Fibroblast of lung (primary cell): Measurements from ENCODE around the gene PID1. TPM values are rescaled to one million over a fixed set of nuclear protein-coding genes. Genes with fewer than 3 reads are reported as not detected.

Source experiments
- DNase-seq, 2 donors: peaks; one replicate each; pipeline versions ENCODE4 v3.0.0 to v3.0.0-alpha.2; 2010; ENCODE audit warnings: low read depth in 2 of 2
- H2AFZ ChIP-seq: 2 replicates; pipeline ENCODE4 v1.5.1; 2012; ENCODE audit warnings: low read length, control low read depth, inconsistent platforms
- H3K27ac ChIP-seq: 2 replicates; pipeline ENCODE4 v1.5.1; 2011; ENCODE audit warnings: low read length, control low read depth; ENCODE audit not compliant: insufficient read depth
- H3K27me3 ChIP-seq: 2 replicates; pipeline ENCODE4 v1.5.1; 2011; ENCODE audit warnings: mild to moderate bottlenecking, low read length; ENCODE audit not compliant: control insufficient read depth, insufficient read depth
- H3K36me3 ChIP-seq: 2 replicates; pipeline ENCODE4 v1.5.1; 2011; ENCODE audit warnings: low read length; ENCODE audit not compliant: control insufficient read depth, insufficient read depth
- H3K4me1 ChIP-seq: 2 replicates; pipeline ENCODE4 v1.5.1; 2011; ENCODE audit warnings: low read length; ENCODE audit not compliant: control insufficient read depth, insufficient read depth; ENCODE audit errors: extremely low read depth
- H3K4me2 ChIP-seq: 2 replicates; pipeline ENCODE4 v1.5.1; 2011; ENCODE audit warnings: low read length, control low read depth; ENCODE audit not compliant: insufficient read depth; ENCODE audit errors: extremely low read depth
- H3K4me3 ChIP-seq, 4 experiments: fragments of 200-600 bp in 1 of 4; sonication (generic) in 1 of 4; replicated peaks in 1 of 4; 2 replicates each; pipeline ENCODE4 v1.5.1; 2011 to 2016; ENCODE audit warnings: low read length in 4 of 4, low read depth in 3 of 4, mild to moderate bottlenecking in 3 of 4, control low read depth in 2 of 4, inconsistent platforms in 1 of 4, mixed read lengths in 1 of 4; ENCODE audit not compliant: insufficient read depth in 1 of 4; ENCODE audit errors: control extremely low read depth in 1 of 4
- H3K79me2 ChIP-seq: 2 replicates; pipeline ENCODE4 v1.5.1; 2012; ENCODE audit warnings: mild to moderate bottlenecking, low read length, inconsistent platforms; ENCODE audit not compliant: control insufficient read depth, insufficient read depth
- H3K9ac ChIP-seq: 2 replicates; pipeline ENCODE4 v1.5.1; 2011; ENCODE audit warnings: mild to moderate bottlenecking, low read length, control low read depth; ENCODE audit not compliant: insufficient read depth
- H3K9me3 ChIP-seq: 2 replicates; pipeline ENCODE4 v1.5.1; 2012; ENCODE audit warnings: low read depth, low read length; ENCODE audit not compliant: control insufficient read depth, insufficient read depth
- H4K20me1 ChIP-seq: 2 replicates; pipeline ENCODE4 v1.5.1; 2011; ENCODE audit warnings: low read length; ENCODE audit not compliant: control insufficient read depth, insufficient read depth; ENCODE audit errors: extremely low read depth
- CTCF ChIP-seq, 2 donors: IDR thresholded peaks in 1 of 2; conservative IDR thresholded peaks in 1 of 2; 1 replicate in 1 of 2; 2 replicates in 1 of 2; pipeline ENCODE4 v1.5.1; 2011 to 2012; ENCODE audit warnings: low read length in 2 of 2, control low read depth in 1 of 2, inconsistent platforms in 1 of 2, low read depth in 1 of 2, mild to moderate bottlenecking in 1 of 2
- EZH2 ChIP-seq: IDR thresholded peaks from 2 replicates; pipeline ENCODE4 v1.5.1; 2012; ENCODE audit warnings: low read length, control low read depth, mild to moderate bottlenecking; ENCODE audit errors: missing control alignments
- polyA plus RNA-seq, 2 donors: library from polyadenylated mRNA; depleted of rRNA in 1 of 2; stranded (reverse) in 1 of 2; unstranded in 1 of 2; fragments of >200 nt; gene quantifications; 2 replicates each; pipeline ENCODE4 v1.2.1, GENCODE V29; 2011 to 2012; ENCODE audit warnings: missing spikeins in 1 of 2
- total RNA-seq: library from RNA; depleted of rRNA; stranded (reverse); fragments of >200 nt; gene quantifications from 2 replicates; pipeline ENCODE4 v1.2.1, GENCODE V29; 2014

PID1 gene
- total and polyA plus RNA-seq, 2 donors (not counting 1 experiment from before 2014, with no cell fraction given): 15.7 to 29.6 TPM

- no peak overlapping the region for H3K9ac ChIP-seq
- no peaks in the 10 kb centered on the region for H3K27me3 ChIP-seq
Measured at GRCh38 chr2:229084447-229084846, 186.6 kb downstream of the PID1 start.

GRCh38 chr2:229083606-229084340, 187.3 kb downstream of the PID1 start:
- DNase-seq: no peak

More at GRCh38 chr2:229084447-229084846, 186.6 kb downstream of the PID1 start:
- Histone ChIP-seq H3K27ac (no peak overlapping the region), H3K4me1 (peaks cover 3% of the 10 kb centered on the region), H4K20me1 (no peaks in the 10 kb centered on the region), H2AFZ (no peak overlapping the region), H3K9me3 (no peaks in the 10 kb centered on the region), H3K4me2 (no peak overlapping the region), H3K4me3 (no peak overlapping the region), H3K36me3 (no peaks in the 10 kb centered on the region), H3K79me2 (no peaks in the 10 kb centered on the region)
- peak in 1 of 2 donors; percentile 21 for DNase-seq
- TF ChIP-seq EZH2: no peak
- TF ChIP-seq CTCF (conservative IDR thresholded peaks at IDR 0.05 in 1 of 2, IDR thresholded peaks at IDR 0.05 in 1 of 2; ENCODE audit: low read depth in 1 of 2, low read length in 2 of 2): no peak

GRCh38 chr2:229081411-229081810, 189.7 kb downstream of the PID1 start:
- no peak overlapping the region for H3K9ac ChIP-seq
- H3K4me1 ChIP-seq: peaks cover 3% of the 10 kb centered on the region
- H3K9me3 ChIP-seq: no peaks in the 10 kb centered on the region
- no peak overlapping the region for H3K27ac ChIP-seq
- H3K4me3 ChIP-seq: no peak overlapping the region
- DNase-seq: peak in 1 of 2 donors; percentile 6
- H3K4me2 ChIP-seq: no peak overlapping the region
- TF ChIP-seq EZH2 (no peak), CTCF (conservative IDR thresholded peaks at IDR 0.05 in 1 of 2, IDR thresholded peaks at IDR 0.05 in 1 of 2; ENCODE audit: low read depth in 1 of 2, low read length in 2 of 2) (no peak)
- no peak overlapping the region for H2AFZ ChIP-seq
- H3K79me2 ChIP-seq: no peaks in the 10 kb centered on the region
- H3K27me3 ChIP-seq: no peaks in the 10 kb centered on the region
- H4K20me1 ChIP-seq: no peaks in the 10 kb centered on the region
- H3K36me3 ChIP-seq: no peaks in the 10 kb centered on the region

More at GRCh38 chr2:229083606-229084340, 187.3 kb downstream of the PID1 start:
- H3K9ac ChIP-seq: no peak overlapping the region
- no peak overlapping the region for H3K4me2 ChIP-seq
- no peak overlapping the region for H3K4me3 ChIP-seq
- H2AFZ ChIP-seq: no peak overlapping the region
- H3K27me3 ChIP-seq: no peaks in the 10 kb centered on the region
- H3K79me2 ChIP-seq: no peaks in the 10 kb centered on the region
- H3K9me3 ChIP-seq: no peaks in the 10 kb centered on the region
- H3K4me1 ChIP-seq: peaks cover 3% of the 10 kb centered on the region
- H3K36me3 ChIP-seq: no peaks in the 10 kb centered on the region
- no peak for TF ChIP-seq EZH2
- no peak for TF ChIP-seq CTCF (conservative IDR thresholded peaks at IDR 0.05 in 1 of 2, IDR thresholded peaks at IDR 0.05 in 1 of 2; ENCODE audit: low read depth in 1 of 2, low read length in 2 of 2)
- no peak overlapping the region for H3K27ac ChIP-seq
- H4K20me1 ChIP-seq: no peaks in the 10 kb centered on the region
